SK-N-DZ (cell line): ENCODE data around the gene ANKRD26. TPM values are rescaled to one million over a fixed set of nuclear protein-coding genes. Genes with fewer than 3 reads are reported as not detected.
"Not testable (repeated sequence)": the region's sequence is repeated elsewhere in the genome, so short reads cannot be mapped to it uniquely, and the experiment has no call there.

Experiments used
- DNase-seq: peaks from one replicate; pipeline ENCODE4 v3.0.0-alpha.2; 2015; ENCODE audit warnings: low spot score
- polyA plus RNA-seq, 2 experiments: library from polyadenylated mRNA; depleted of rRNA; stranded (reverse); fragments of >200 nt; gene quantifications; 2 replicates each; pipeline ENCODE4 v1.2.3, GENCODE V29; 2014

The ANKRD26 gene
- polyA plus RNA-seq (2014; cell fraction: cytosol; rRNA removed), result 6.0 TPM in 2 replicates
- polyA plus RNA-seq (2014; cell fraction: nucleus; rRNA removed), result 8.7 and 9.3 TPM in 2 replicates

DNA sequence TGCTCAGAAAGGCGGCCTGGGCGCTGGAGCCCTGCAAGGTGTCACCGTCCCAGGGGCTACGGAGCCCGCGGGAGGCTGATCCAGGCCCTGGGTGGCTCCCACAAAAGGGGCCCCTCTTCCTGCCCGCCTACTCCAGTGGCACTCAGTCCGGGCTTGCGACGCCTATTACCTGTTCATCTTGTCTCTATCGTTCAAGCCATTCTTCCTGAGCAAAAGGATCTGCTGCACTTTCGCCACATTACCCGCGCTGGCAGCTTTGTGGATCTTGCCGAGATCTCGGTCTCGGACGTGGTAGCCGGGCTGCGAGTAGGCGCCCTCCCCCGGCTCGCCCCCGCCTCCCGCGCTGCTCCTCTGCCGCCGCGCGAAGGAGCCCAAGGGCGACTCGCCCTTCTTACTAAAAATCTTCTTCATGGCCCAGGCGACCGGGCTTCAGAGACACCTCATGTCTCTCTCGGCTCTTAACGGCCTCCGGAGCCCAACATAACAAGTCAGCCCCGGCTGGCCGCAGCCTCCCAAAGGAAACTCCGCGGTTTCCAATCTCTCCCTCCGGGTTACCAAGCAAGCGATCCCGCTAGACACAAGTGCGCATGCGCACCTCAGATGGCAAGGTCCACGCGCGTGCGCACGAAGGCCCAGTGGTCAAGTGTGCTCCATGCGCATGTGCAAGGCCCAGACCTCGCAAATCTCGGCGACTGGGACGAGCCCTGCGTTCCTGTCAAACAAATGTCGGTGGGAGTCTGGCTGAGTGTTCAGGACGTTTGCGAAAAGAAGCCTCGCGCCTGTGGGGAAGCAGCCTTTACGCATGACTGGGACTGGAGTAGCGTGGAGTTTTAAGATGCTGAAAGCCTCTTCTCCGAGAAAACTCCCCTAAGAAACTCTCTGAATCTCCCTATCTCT is at the start of gene ANKRD26:
TSS of gene ANKRD26 (minus strand) at position 579 of the 897 bp plus-strand sequence. CDS start at position 411, 168 bp downstream.
- peak; percentile 96 for DNase-seq

- no peak for DNase-seq
Observed at GRCh38 chr10:27147701-27148100, 47.4 kb upstream of the ANKRD26 start.

GRCh38 chr10:27145937-27146336 is 45.6 kb upstream of the ANKRD26 start:
- DNase-seq, result no peak

GRCh38 chr10:27143686-27144085 is 43.4 kb upstream of the ANKRD26 start:
- DNase-seq, result no peak

- DNase-seq, result no peak
Observed at GRCh38 chr10:27138277-27138676, 38.0 kb upstream of the ANKRD26 start.

DNA sequence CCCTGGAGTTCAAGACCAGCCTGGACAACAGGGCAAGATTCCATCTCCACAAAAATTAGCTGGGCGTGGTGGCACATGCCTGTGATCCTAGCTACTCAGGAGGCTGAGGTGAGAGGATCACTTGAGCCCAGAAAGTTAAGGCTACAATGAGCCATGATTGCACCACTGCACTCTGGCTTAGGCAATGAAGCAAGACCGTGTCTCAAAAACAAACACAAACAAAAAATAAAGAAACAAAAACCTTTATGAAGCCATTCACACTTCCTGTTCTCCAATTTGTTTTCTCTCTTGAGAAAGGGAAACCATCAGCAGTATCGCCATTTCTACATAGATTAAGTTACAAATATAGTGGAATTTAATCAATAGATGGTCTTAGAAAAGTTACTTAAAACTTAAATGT is 34.1 kb upstream of the ANKRD26 start:
- DNase-seq, result no peak

GRCh38 chr10:27108165-27108564 is 7.9 kb upstream of the ANKRD26 start:
- DNase-seq, result no peak

DNA sequence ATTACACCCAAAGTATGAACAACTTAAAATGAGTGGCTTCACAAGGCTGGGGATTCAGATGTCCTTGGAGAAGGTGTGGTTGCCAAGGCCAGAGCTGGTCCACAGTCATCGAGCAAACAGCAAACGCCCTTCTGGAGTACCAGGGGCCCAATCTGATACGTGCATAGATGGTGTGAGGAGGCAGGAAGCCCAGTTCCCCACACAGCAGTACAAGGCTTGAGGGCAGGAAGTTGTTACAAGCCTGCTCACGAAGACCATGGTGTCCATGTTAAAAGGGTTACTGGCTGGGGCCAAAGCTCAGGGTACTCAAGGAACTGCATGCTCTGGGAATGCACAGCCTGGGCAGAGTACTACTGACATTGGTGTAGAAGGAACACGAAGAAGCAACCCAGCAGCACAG is 4.6 kb upstream of the ANKRD26 start:
- DNase-seq, result no peak

DNA sequence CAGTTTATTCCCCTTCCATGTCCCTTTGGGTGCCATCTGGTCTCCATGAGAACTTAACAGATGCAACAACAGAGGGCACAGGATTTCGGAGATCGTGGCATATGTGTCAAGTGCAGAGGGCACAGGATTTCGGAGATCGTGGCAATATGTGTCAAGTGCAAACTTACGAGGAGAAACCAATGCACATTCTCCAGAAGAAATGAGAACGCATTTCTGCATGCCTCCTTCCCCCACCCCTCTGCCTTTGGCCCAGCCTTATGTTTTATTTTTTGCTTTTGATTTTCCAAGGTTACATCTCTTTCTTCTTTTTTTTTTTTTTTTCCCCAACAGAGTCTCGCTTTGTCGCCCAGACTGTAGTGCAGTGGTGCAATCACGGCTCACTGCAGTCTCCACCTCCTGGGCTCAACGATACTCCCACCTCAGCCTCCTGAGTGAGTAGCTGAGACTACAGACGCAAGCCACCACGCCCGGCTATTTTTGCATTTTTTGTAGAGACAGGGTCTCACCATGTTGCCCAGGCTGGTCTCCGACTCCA is 586 bp upstream of the ANKRD26 start:
- DNase-seq, result no peak

- DNase-seq, result no peak
Observed at GRCh38 chr10:27099448-27099847, 846 bp downstream of the ANKRD26 start.

GRCh38 chr10:27088119-27089044 is 11.9 kb downstream of the ANKRD26 start:
- no peak for DNase-seq

DNA sequence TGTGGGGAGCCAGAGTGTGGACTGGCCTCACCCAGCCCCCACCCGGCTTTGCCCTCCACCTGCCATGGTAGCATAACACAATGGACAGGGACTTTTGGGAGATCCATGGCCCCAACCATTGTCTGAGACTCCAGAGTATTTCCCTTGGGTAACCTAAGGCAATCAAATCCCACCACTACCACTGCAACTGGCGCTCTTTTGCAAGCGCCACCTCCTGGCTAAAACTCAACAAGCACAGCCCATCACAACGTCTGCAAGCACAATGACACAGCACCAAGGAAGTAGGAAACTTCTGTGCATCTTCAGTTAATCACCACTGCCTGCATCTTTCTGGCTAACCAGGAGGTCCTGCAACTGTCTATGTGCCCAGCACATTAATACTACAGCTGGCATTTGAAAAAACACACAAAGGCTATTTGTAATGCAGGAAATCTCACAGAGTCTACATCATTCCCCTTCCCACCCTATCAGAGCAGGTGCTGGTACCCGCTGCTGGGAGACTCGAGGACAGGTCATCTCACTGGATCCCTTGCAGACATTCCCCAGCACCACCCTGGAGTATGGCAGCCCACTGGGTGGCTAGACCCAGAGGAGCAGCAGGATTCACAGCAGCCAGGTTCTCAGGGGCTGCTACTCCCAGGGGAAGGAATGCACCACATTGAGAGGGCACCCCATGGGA is 27.7 kb downstream of the ANKRD26 start:
- no peak for DNase-seq

- DNase-seq, result no peak
Observed at GRCh38 chr10:27068217-27068891, 31.9 kb downstream of the ANKRD26 start.

GRCh38 chr10:27065084-27065483 is 35.2 kb downstream of the ANKRD26 start:
- no peak for DNase-seq

DNA sequence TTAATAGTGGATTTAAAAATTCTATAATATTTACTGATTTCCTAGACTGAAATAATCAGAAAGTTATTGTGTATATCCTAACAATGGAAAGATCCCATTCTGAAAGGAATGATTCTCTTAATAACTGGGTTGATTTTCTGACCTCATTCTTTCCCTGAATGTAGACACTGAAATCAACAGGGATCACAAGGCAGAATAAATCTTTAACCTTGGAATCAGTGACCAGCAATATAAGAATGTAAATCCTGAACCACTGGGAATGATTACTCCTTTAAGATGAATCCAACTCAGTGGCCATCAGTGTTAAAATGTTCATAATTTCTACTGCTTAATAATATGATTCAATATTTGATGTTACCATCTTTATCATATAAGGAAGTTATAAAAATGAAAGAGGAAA is 47.6 kb downstream of the ANKRD26 start:
- DNase-seq, result no peak

- DNase-seq, result not testable (repeated sequence)
Observed at GRCh38 chr10:27045247-27045646, 55.0 kb downstream of the ANKRD26 start.

DNA sequence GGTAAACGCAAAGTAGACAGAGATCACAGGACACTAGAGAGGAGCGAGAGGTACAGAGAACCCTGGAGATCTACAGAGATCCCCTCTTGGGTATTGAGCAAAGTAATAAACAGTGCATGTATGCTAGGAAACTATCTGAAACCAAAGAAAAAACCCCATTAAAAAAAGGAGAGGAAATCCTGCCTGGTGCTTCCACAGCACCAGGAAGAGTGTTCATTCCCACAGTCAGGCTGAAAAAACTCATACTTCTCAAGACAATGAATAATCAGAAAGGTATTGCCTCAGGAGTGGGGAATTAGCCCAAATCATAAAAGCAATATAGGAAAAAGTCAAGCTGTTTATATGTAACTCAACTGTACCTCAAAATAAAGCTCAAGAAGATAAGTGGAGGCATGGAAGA is 59.1 kb downstream of the ANKRD26 start:
- no peak for DNase-seq

GRCh38 chr10:27038168-27038567 is 62.1 kb downstream of the ANKRD26 start:
- no peak for DNase-seq

GRCh38 chr10:27035163-27035562 is 65.1 kb downstream of the ANKRD26 start:
- no peak for DNase-seq

DNA sequence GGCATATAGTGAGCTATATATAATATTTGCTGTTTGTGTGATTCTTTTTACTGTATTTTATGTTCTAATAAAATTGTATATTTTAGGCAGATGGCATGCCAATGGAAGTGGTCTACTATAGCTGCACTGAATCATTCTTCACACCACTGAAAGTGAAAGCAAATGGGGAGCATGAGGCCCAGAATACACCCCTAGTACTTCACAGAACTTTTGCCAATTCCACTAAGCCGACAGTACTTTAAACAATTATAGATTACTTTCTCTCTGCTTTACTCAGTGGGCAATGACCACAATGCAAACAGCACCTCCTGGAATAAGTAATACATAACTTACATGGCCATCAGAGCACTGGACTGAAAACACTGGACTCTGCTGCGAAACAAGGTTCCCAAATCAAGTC is 70.2 kb downstream of the ANKRD26 start:
- no peak for DNase-seq

DNA sequence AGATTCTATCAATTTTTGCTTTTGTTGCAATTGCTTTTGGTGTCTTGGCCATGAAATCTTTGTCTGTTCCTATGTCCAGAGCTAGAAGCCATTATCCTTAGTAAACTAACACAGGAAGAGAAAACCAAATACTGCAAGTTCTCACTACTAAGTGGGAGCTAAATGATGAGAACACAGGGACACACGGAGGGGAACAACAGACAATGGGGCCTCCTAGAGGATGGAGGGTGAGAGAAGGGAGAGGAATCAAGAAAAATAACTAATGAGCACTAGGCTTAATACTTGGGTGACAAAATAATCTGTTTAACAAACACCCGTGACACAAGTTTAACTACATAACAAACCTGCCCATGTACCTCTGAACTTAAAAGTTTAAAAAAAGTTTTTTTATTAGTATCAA is 78.2 kb downstream of the ANKRD26 start:
- no peak for DNase-seq
